ENCODE data around the gene CCDC3. TPM values are rescaled to one million over a fixed set of nuclear protein-coding genes. Genes with fewer than 3 reads are reported as not detected.

The CCDC3 gene
- total RNA-seq, 1 donor from 2014 or later = 86.0 TPM

- Histone ChIP-seq H3K4me3 (no peak overlapping the region), H3K27ac (peak overlapping the region in 1 of 2 donors; percentile 14), H3K9me3 (no peaks in the 10 kb centered on the region), H3K27me3 (no peaks in the 10 kb centered on the region), H3K36me3 (no peaks in the 10 kb centered on the region), H3K4me1 (peaks cover 3 to 24% of the 10 kb centered on the region in 2 donors)
- no peak for DNase-seq (ENCODE audit: low spot score in 2 of 2)
- peak in 2 of 3 experiments; percentile 9 to 17 for TF ChIP-seq CTCF (IDR thresholded peaks at IDR 0.05)
- intact Hi-C loops (cut with DNase I) = no loop called here
Measured at GRCh38 chr10:12975266-12975665, 26.2 kb downstream of the CCDC3 start.

GRCh38 chr10:12974491-12975199, 26.9 kb downstream of the CCDC3 start:
- Histone ChIP-seq H3K9me3 (no peaks in the 10 kb centered on the region), H3K4me1 (peaks cover 3 to 20% of the 10 kb centered on the region in 2 donors), H3K36me3 (no peaks in the 10 kb centered on the region), H3K4me3 (no peak overlapping the region), H3K27me3 (no peaks in the 10 kb centered on the region), H3K27ac (peak overlapping the region in 1 of 2 donors; percentile 17)
- intact Hi-C loops (cut with DNase I) = no loop called here
- no peak for TF ChIP-seq CTCF (IDR thresholded peaks at IDR 0.05)
- no peak for DNase-seq (ENCODE audit: low spot score in 2 of 2)

GRCh38 chr10:12974078-12974477, 27.4 kb downstream of the CCDC3 start:
- no peaks in the 10 kb centered on the region for H3K36me3 ChIP-seq
- TF ChIP-seq CTCF (IDR thresholded peaks at IDR 0.05) = no peak
- intact Hi-C loops (cut with DNase I) = no loop called here
- H3K27ac ChIP-seq = peak overlapping the region in 1 of 2 donors; percentile 17
- DNase-seq (ENCODE audit: low spot score in 2 of 2) = no peak
- no peaks in the 10 kb centered on the region for H3K27me3 ChIP-seq
- H3K4me3 ChIP-seq = no peak overlapping the region
- H3K9me3 ChIP-seq = peaks cover 0 to 3% of the 10 kb centered on the region in 2 donors
- H3K4me1 ChIP-seq = peaks cover 3 to 20% of the 10 kb centered on the region in 2 donors

- Histone ChIP-seq H3K27ac (peak overlapping the region; percentile 17 to 18), H3K4me3 (no peak overlapping the region), H3K4me1 (peaks cover 3 to 20% of the 10 kb centered on the region in 2 donors), H3K36me3 (no peaks in the 10 kb centered on the region), H3K27me3 (no peaks in the 10 kb centered on the region), H3K9me3 (peaks cover 0 to 9% of the 10 kb centered on the region in 2 donors)
- DNase-seq (ENCODE audit: low spot score in 2 of 2) = no peak
- TF ChIP-seq CTCF (IDR thresholded peaks at IDR 0.05) = no peak
- intact Hi-C loops (cut with DNase I) = no loop called here
Measured at GRCh38 chr10:12973149-12973718, 28.3 kb downstream of the CCDC3 start.

- DNase-seq (ENCODE audit: low spot score in 2 of 2) = no peak
- TF ChIP-seq CTCF (IDR thresholded peaks at IDR 0.05) = no peak
- H3K4me1 ChIP-seq = peaks cover 3 to 18% of the 10 kb centered on the region in 2 donors
- H3K4me3 ChIP-seq = no peak overlapping the region
- peak overlapping the region; percentile 28 to 52 for H3K27ac ChIP-seq
- intact Hi-C loops (cut with DNase I) = no loop called here
- H3K27me3 ChIP-seq = no peaks in the 10 kb centered on the region
- H3K9me3 ChIP-seq = peaks cover 0 to 20% of the 10 kb centered on the region in 2 donors
- H3K36me3 ChIP-seq = no peaks in the 10 kb centered on the region
Measured at GRCh38 chr10:12972146-12972545, 29.4 kb downstream of the CCDC3 start.
